Suppressor macrophage treated with lipopolysaccharide for 4 hours (primary cell): Measurements from ENCODE around the gene INSRR.
A peak's percentile ranks its signal among the peaks of the same experiment; 100 is the strongest.

Experiments used
- DNase-seq: peaks from one replicate; pipeline ENCODE4 v3.0.0-alpha.2; 2020

INSRR gene

GRCh38 chr1:156847591-156848460 lies 11.1 kb downstream of the INSRR start:
- DNase-seq, result no peak

GRCh38 chr1:156846643-156847042 lies 12.3 kb downstream of the INSRR start:
- DNase-seq, result no peak

GRCh38 chr1:156845953-156846545 lies 12.9 kb downstream of the INSRR start:
- DNase-seq, result no peak

GRCh38 chr1:156845055-156845952 lies 13.6 kb downstream of the INSRR start:
- DNase-seq, result no peak

GRCh38 chr1:156844638-156845037 lies 14.3 kb downstream of the INSRR start:
- DNase-seq, result no peak

- no peak for DNase-seq
Measured at GRCh38 chr1:156844102-156844501, 14.8 kb downstream of the INSRR start.

- DNase-seq, result no peak
Measured at GRCh38 chr1:156842618-156843300, 16.2 kb downstream of the INSRR start.

GRCh38 chr1:156841295-156841855 lies 17.5 kb downstream of the INSRR start:
- DNase-seq, result no peak

- no peak for DNase-seq
Measured at GRCh38 chr1:156840898-156841279, 18.0 kb downstream of the INSRR start.

- DNase-seq, result no peak
Measured at GRCh38 chr1:156840186-156840897, 18.6 kb downstream of the INSRR start.

- no peak for DNase-seq
Measured at GRCh38 chr1:156839426-156840109, 19.3 kb downstream of the INSRR start.

GRCh38 chr1:156838972-156839371 lies 19.9 kb downstream of the INSRR start:
- peak; percentile 30 for DNase-seq

GRCh38 chr1:156836892-156837291 lies 22.0 kb downstream of the INSRR start:
- DNase-seq, result no peak

GRCh38 chr1:156836041-156836654 lies 22.8 kb downstream of the INSRR start:
- no peak for DNase-seq

- DNase-seq, result no peak
Measured at GRCh38 chr1:156834322-156834721, 24.6 kb downstream of the INSRR start.

GRCh38 chr1:156833603-156834002 lies 25.3 kb downstream of the INSRR start:
- DNase-seq, result no peak

GRCh38 chr1:156832434-156832833 lies 26.5 kb downstream of the INSRR start:
- DNase-seq, result no peak

GRCh38 chr1:156828400-156829124 lies 30.4 kb downstream of the INSRR start:
- DNase-seq, result no peak

GRCh38 chr1:156826630-156827029 lies 32.3 kb downstream of the INSRR start:
- no peak for DNase-seq

- DNase-seq, result no peak
Measured at GRCh38 chr1:156823210-156823790, 35.6 kb downstream of the INSRR start.
